ENCODE measurements around the gene ASTN2. TPM values are rescaled to one million over a fixed set of nuclear protein-coding genes. Genes with fewer than 3 reads are reported as not detected.

Gene ASTN2
- total and polyA plus RNA-seq, 9 of the 15 experiments (the other 6 are each of a cell fraction or from before 2014, with no cell fraction given), result 0.56 to 3.5 (median 1.9) TPM

DNA sequence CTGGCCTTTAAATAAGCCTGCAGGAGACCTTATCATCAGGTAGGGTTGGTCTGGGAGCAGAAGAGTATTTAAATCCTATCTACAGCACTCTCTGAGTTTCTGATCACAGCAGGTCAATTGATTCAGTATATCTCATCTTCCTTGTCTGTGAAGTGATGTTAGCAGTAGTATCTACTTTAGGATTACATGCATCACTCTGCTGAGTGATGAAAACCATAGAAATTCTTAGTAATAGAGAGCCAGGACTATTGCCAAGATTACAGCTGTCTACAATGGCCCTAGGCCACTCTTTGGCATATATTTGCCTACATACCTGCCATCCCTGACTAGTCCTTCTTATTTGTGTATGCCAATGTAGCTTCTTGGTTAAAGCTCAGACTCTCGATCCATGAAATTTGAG is 183.8 kb downstream of the ASTN2 start:
- Histone ChIP-seq H3K4me2 (ENCODE audit: insufficient read depth, low read length) (no peak overlapping the region), H3K9me1 (ENCODE audit: control insufficient read depth, insufficient read depth, low read length) (no peaks in the 10 kb centered on the region), H3K36me3 (ENCODE audit: control insufficient read depth, insufficient read depth, low read length) (no peaks in the 10 kb centered on the region), H2AFZ (ENCODE audit: low read depth, low read length) (no peak overlapping the region), H3K9ac (ENCODE audit: insufficient read depth in 1 of 2, low read depth in 2 of 2, low read length in 2 of 2) (no peak overlapping the region), H3K27me3 (ENCODE audit: control insufficient read depth in 2 of 2, insufficient read depth in 2 of 2, low read length in 2 of 2) (no peaks in the 10 kb centered on the region), H3K27ac (ENCODE audit: extremely low read depth, low read depth, low read length) (no peak overlapping the region), H4K20me1 (replicated peaks; ENCODE audit: control insufficient read depth, insufficient read depth, low read length) (no peaks in the 10 kb centered on the region), H3K9me3 (replicated peaks; ENCODE audit: control insufficient read depth, insufficient read depth, low read depth, low read length) (no peaks in the 10 kb centered on the region), H3K4me1 (replicated peaks in 1 of 2; ENCODE audit: control insufficient read depth in 2 of 2, insufficient read depth in 2 of 2, low read length in 2 of 2) (no peaks in the 10 kb centered on the region), H3K79me2 (ENCODE audit: control insufficient read depth, insufficient read depth, low read length) (no peaks in the 10 kb centered on the region), H3K4me3 (no peak overlapping the region)
- TF ChIP-seq, protein P1, sequence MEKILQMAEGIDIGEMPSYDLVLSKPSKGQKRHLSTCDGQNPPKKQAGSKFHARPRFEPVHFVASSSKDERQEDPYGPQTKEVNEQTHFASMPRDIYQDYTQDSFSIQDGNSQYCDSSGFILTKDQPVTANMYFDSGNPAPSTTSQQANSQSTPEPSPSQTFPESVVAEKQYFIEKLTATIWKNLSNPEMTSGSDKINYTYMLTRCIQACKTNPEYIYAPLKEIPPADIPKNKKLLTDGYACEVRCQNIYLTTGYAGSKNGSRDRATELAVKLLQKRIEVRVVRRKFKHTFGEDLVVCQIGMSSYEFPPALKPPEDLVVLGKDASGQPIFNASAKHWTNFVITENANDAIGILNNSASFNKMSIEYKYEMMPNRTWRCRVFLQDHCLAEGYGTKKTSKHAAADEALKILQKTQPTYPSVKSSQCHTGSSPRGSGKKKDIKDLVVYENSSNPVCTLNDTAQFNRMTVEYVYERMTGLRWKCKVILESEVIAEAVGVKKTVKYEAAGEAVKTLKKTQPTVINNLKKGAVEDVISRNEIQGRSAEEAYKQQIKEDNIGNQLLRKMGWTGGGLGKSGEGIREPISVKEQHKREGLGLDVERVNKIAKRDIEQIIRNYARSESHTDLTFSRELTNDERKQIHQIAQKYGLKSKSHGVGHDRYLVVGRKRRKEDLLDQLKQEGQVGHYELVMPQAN (IDR thresholded peaks at IDR 0.05; ENCODE audit: borderline replicate concordance), result no peak
- TF ChIP-seq DNMT1 (IDR thresholded peaks at IDR 0.05), result no peak
- no peak for TF ChIP-seq TAF9B (IDR thresholded peaks at IDR 0.05; ENCODE audit: partially characterized antibody)
- TF ChIP-seq MYC (IDR thresholded peaks at IDR 0.05; ENCODE audit: low read depth, low read length), result no peak
- no peak for TF ChIP-seq MYC (CRISPR knock-in tag; IDR thresholded peaks at IDR 0.05; ENCODE audit: borderline replicate concordance, low read depth)
- no peak for TF ChIP-seq ZNF184 (CRISPR knock-in tag; IDR thresholded peaks at IDR 0.05)
- TF ChIP-seq, protein P2, sequence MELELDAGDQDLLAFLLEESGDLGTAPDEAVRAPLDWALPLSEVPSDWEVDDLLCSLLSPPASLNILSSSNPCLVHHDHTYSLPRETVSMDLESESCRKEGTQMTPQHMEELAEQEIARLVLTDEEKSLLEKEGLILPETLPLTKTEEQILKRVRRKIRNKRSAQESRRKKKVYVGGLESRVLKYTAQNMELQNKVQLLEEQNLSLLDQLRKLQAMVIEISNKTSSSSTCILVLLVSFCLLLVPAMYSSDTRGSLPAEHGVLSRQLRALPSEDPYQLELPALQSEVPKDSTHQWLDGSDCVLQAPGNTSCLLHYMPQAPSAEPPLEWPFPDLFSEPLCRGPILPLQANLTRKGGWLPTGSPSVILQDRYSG (tag; conservative IDR thresholded peaks at IDR 0.05; ENCODE audit: low read depth), result no peak
- TF ChIP-seq, protein P3, sequence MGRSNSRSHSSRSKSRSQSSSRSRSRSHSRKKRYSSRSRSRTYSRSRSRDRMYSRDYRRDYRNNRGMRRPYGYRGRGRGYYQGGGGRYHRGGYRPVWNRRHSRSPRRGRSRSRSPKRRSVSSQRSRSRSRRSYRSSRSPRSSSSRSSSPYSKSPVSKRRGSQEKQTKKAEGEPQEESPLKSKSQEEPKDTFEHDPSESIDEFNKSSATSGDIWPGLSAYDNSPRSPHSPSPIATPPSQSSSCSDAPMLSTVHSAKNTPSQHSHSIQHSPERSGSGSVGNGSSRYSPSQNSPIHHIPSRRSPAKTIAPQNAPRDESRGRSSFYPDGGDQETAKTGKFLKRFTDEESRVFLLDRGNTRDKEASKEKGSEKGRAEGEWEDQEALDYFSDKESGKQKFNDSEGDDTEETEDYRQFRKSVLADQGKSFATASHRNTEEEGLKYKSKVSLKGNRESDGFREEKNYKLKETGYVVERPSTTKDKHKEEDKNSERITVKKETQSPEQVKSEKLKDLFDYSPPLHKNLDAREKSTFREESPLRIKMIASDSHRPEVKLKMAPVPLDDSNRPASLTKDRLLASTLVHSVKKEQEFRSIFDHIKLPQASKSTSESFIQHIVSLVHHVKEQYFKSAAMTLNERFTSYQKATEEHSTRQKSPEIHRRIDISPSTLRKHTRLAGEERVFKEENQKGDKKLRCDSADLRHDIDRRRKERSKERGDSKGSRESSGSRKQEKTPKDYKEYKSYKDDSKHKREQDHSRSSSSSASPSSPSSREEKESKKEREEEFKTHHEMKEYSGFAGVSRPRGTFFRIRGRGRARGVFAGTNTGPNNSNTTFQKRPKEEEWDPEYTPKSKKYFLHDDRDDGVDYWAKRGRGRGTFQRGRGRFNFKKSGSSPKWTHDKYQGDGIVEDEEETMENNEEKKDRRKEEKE (IDR thresholded peaks at IDR 0.05; ENCODE audit: borderline replicate concordance in 1 of 2, control insufficient read depth in 1 of 2, low read depth in 2 of 2, low read length in 1 of 2), result no peak
- no peak for TF ChIP-seq TAF15 (IDR thresholded peaks at IDR 0.05; ENCODE audit: low read depth, low read length)
- intact Hi-C loops (cut with micrococcal nuclease) (no loop called here), in situ Hi-C loops (cut with MboI) (no loop called here)
- no peak for FAIRE-seq
- DNase-seq (ENCODE audit: extremely low read depth in 1 of 4, low spot score in 3 of 4), result no peak
- no peak for ATAC-seq
- CTCF ChIA-PET (ENCODE audit: low intra/inter-chr PET ratio), result no interaction called here
- POLR2A ChIA-PET, result interaction anchor here (0.6 kb wide), 1 partner anchor 755 kb away, joined by 3 read pairs; no protein-coding TSS in a partner anchor
- whole genome bisulfite sequencing (ENCODE audit: insufficient coverage, low coverage, missing lambda C conversion rate), result 0% methylated on average over 1 of the region's 1 CpG
- no TSS peak for BruUV-seq (replicated peaks)

Data from K562 (cell line).